CD8-positive, alpha-beta memory T cell (primary cell): Measurements from ENCODE around the gene XK. TPM values are rescaled to one million over a fixed set of nuclear protein-coding genes. Genes with fewer than 3 reads are reported as not detected.
"Not testable (repeated sequence)": the region's sequence is repeated elsewhere in the genome, so short reads cannot be mapped to it uniquely, and the experiment has no call there.

ENCODE experiments used
- CTCF ChIA-PET: fragments of 350-600 bp; sonication (Branson Sonifier 250); formaldehyde crosslinking; loops from one replicate; lab custom pipeline; 2021; ENCODE audit warnings: antibody characterized with exemption; lab: Charles Lee
- POLR2A ChIA-PET: fragments of 350-600 bp; sonication (Branson Sonifier 250); formaldehyde crosslinking; loops from one replicate; lab custom pipeline; 2021; ENCODE audit warnings: antibody characterized with exemption; lab: Charles Lee
- DNase-seq, 5 donors: peaks; one replicate each; pipeline versions ENCODE4 v3.0.0 to v3.0.0-alpha.2; 2020 to 2022; ENCODE audit warnings: mixed read lengths in 1 of 5
- H3K27ac ChIP-seq: one replicate; pipeline ENCODE4 v1.7.0; 2013; ENCODE audit warnings: low read depth, mild to moderate bottlenecking, low read length, moderate library complexity
- H3K27me3 ChIP-seq: 2 replicates; pipeline ENCODE4 v1.7.0; 2013; ENCODE audit warnings: low read length, mild to moderate bottlenecking; ENCODE audit not compliant: insufficient read depth, poor library complexity, severe bottlenecking
- H3K36me3 ChIP-seq: 2 replicates; pipeline ENCODE4 v1.7.0; 2013; ENCODE audit warnings: mild to moderate bottlenecking, low read length, moderate library complexity; ENCODE audit not compliant: insufficient read depth
- H3K4me1 ChIP-seq: 2 replicates; pipeline ENCODE4 v1.7.0; 2013; ENCODE audit warnings: mild to moderate bottlenecking, low read length, moderate library complexity; ENCODE audit not compliant: insufficient read depth
- H3K4me3 ChIP-seq: 2 replicates; pipeline ENCODE4 v1.7.0; 2013; ENCODE audit warnings: mild to moderate bottlenecking, low read length
- H3K9me3 ChIP-seq: 2 replicates; pipeline ENCODE4 v1.7.0; 2013; ENCODE audit warnings: mild to moderate bottlenecking, low read length
- H3K27ac Mint-ChIP-seq, 8 donors: one replicate each; pipeline ENCODE4 v1.8.0; 2020 to 2021; ENCODE audit warnings: mixed read lengths in 8 of 8, mild to moderate bottlenecking in 6 of 8, inconsistent platforms in 3 of 8, moderate library complexity in 3 of 8
- H3K27me3 Mint-ChIP-seq, 2 donors: one replicate each; pipeline ENCODE4 v1.8.0; 2020 to 2021; ENCODE audit warnings: mixed read lengths in 2 of 2, mild to moderate bottlenecking in 1 of 2, moderate library complexity in 1 of 2
- H3K36me3 Mint-ChIP-seq, 3 donors: one replicate each; pipeline ENCODE4 v1.8.0; 2020 to 2021; ENCODE audit warnings: mixed read lengths in 3 of 3, inconsistent platforms in 1 of 3, mild to moderate bottlenecking in 1 of 3
- H3K4me1 Mint-ChIP-seq, 3 donors: one replicate each; pipeline ENCODE4 v1.8.0; 2020 to 2021; ENCODE audit warnings: mixed read lengths in 3 of 3, inconsistent platforms in 1 of 3, mild to moderate bottlenecking in 1 of 3
- H3K4me3 Mint-ChIP-seq, 7 donors: one replicate each; pipeline ENCODE4 v1.8.0; 2020 to 2021; ENCODE audit warnings: mixed read lengths in 7 of 7, mild to moderate bottlenecking in 6 of 7, moderate library complexity in 4 of 7, inconsistent platforms in 2 of 7
- H3K9me3 Mint-ChIP-seq, 5 donors: one replicate each; pipeline ENCODE4 v1.8.0; 2020 to 2022; ENCODE audit warnings: mixed read lengths in 5 of 5, mild to moderate bottlenecking in 3 of 5, moderate library complexity in 2 of 5, inconsistent platforms in 1 of 5
- polyA plus RNA-seq: library from polyadenylated mRNA; unstranded; fragments of 300-500 nt; fragmentation: Illumina TruSeq; gene quantifications from one replicate; pipeline ENCODE4 v1.2.3, GENCODE V29; 2021
- total RNA-seq, 2 experiments: library from RNA; stranded (reverse); gene quantifications; one replicate each; pipeline ENCODE4 v1.2.3, GENCODE V29; 2021

Gene XK
- total and polyA plus RNA-seq, 3 experiments from 2014 or later: 0.22 to 0.27 TPM; not detected in 1

DNA sequence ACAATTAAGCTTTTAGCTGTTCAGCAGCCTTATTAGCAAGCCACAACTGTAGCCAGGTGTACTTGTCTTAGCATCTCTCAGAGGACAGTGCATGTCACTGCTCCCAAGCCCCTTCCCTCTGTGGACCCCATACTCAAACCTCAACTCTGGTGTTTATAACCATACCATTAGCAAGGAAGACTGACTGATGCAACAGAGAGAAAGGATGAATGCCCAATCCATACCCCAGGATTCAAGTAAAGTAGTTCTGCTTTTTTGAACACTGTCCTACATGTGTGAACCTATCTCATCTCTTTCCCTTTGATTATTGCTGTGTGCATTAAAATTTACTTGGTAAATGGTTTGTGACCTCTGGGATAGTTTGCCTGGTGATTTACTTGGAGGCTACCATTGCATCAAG is 71.5 kb downstream of the XK start:
- no peak overlapping the region for H3K27ac ChIP-seq
- CTCF ChIA-PET: interaction anchor here (1.2 kb wide), 1 partner anchor 68 kb away, joined by 4 read pairs; no protein-coding TSS in a partner anchor

DNA sequence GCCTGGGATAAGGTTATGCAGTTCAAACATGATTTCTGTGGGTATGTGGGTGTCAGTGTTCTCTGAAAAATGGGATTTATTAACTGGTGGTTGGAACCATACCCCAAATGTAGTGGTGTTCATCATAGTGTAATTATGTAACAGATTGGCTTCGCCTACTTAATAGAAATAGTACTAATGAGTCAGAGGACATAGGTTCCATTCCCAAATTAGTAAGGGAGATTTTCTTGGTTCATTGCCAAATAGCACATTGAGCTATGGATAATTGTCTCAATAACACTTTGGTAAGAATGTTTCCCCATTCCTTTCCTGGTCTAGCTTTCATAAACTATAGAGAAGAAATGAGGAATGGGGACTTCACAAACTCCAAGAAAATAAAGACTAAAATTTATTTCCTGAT is 73.8 kb downstream of the XK start:
- H3K27ac ChIP-seq: no peak overlapping the region
- H3K36me3 Mint-ChIP-seq: peaks cover 0 to 2% (median 0%) of the 10 kb centered on the region in 3 donors
- no peak overlapping the region for H3K4me3 ChIP-seq
- DNase-seq: no peak
- no peak overlapping the region for H3K27ac Mint-ChIP-seq
- ChIA-PET POLR2A (no interaction called here), CTCF (no interaction called here)
- no peak overlapping the region for H3K4me3 Mint-ChIP-seq
- peaks cover 9 to 24% (median 12%) of the 10 kb centered on the region in 3 donors for H3K4me1 Mint-ChIP-seq
- no peaks in the 10 kb centered on the region for H3K27me3 ChIP-seq
- H3K36me3 ChIP-seq: no peaks in the 10 kb centered on the region
- no peaks in the 10 kb centered on the region for H3K9me3 Mint-ChIP-seq
- peaks cover 0 to 1% of the 10 kb centered on the region in 2 donors for H3K27me3 Mint-ChIP-seq
- H3K9me3 ChIP-seq: no peaks in the 10 kb centered on the region
- H3K4me1 ChIP-seq: peaks cover 33% of the 10 kb centered on the region

More for the DNA sequence above, 71.5 kb downstream of the XK start:
- H3K9me3 ChIP-seq: no peaks in the 10 kb centered on the region
- H3K36me3 Mint-ChIP-seq: peaks cover 0 to 3% (median 0%) of the 10 kb centered on the region in 3 donors
- H3K4me1 Mint-ChIP-seq: peaks cover 5 to 13% (median 6%) of the 10 kb centered on the region in 3 donors
- H3K27me3 ChIP-seq: no peaks in the 10 kb centered on the region
- no peaks in the 10 kb centered on the region for H3K36me3 ChIP-seq
- H3K4me3 ChIP-seq: no peak overlapping the region
- no peak overlapping the region for H3K27ac Mint-ChIP-seq
- H3K4me1 ChIP-seq: peaks cover 50% of the 10 kb centered on the region
- POLR2A ChIA-PET: no interaction called here
- H3K9me3 Mint-ChIP-seq: no peaks in the 10 kb centered on the region
- no peak for DNase-seq
- peaks cover 0 to 1% of the 10 kb centered on the region in 2 donors for H3K27me3 Mint-ChIP-seq
- H3K4me3 Mint-ChIP-seq: no peak overlapping the region

DNA sequence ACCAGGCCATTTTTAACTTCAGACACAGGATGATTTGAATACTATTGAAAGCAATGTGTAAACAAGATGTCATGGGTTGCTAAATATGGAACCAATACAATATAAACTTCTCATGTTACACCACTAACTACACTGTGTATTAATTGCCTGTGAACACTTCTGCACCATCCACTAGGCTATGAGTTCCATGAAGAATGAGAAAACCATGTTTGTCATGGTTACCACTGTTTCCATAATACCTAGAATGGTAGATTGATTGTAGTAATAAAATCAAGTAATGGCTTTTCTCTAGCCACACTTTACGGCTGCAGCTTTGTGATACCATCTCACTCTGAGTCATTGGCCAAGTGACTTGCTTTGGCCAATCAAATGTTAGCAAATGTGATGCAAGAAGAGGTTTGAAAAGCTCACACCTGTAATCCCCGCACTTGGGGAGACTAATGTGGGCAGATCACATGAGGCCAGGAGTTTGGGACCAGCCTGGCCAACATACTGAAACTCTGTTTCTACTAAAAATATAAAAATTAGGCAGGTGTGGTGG is 74.4 kb downstream of the XK start:
- Mint-ChIP-seq H3K4me1 (peaks cover 9 to 25% (median 12%) of the 10 kb centered on the region in 3 donors), H3K27me3 (peaks cover 0 to 1% of the 10 kb centered on the region in 2 donors), H3K9me3 (no peaks in the 10 kb centered on the region), H3K4me3 (no peak overlapping the region), H3K36me3 (peaks cover 0 to 2% (median 0%) of the 10 kb centered on the region in 3 donors), H3K27ac (no peak overlapping the region)
- ChIA-PET CTCF (no interaction called here), POLR2A (no interaction called here)
- Histone ChIP-seq H3K9me3 (no peaks in the 10 kb centered on the region), H3K4me3 (no peak overlapping the region), H3K27me3 (no peaks in the 10 kb centered on the region), H3K36me3 (no peaks in the 10 kb centered on the region), H3K4me1 (peaks cover 27% of the 10 kb centered on the region), H3K27ac (no peak overlapping the region)
- no peak for DNase-seq

DNA sequence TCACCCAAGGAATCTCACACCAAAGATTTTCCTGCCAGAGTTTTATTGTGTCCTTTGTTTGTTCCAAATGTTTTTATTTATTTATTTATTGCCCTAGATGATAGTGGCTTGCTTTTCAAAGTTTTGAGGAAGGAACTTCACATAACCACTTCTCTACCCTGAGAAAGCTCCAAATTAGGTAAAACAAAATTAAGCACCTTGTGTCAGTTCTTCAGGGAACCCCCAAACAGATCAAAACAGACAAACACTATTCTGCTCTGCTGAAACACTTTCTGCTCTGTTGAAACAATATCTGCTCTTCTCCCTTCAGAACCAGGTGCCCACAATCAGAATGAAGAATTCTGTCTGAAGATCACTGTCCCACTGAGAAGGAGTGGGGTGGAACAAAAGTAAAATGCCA is 77.8 kb downstream of the XK start:
- Histone ChIP-seq H3K27me3 (no peaks in the 10 kb centered on the region), H3K27ac (no peak overlapping the region), H3K9me3 (no peaks in the 10 kb centered on the region), H3K4me3 (no peak overlapping the region), H3K36me3 (no peaks in the 10 kb centered on the region), H3K4me1 (peaks cover 6% of the 10 kb centered on the region)
- H3K4me1 Mint-ChIP-seq: peaks cover 9 to 18% (median 12%) of the 10 kb centered on the region in 3 donors
- H3K4me3 Mint-ChIP-seq: no peak overlapping the region
- H3K27me3 Mint-ChIP-seq: peaks cover 0 to 2% of the 10 kb centered on the region in 2 donors
- POLR2A ChIA-PET: no interaction called here
- CTCF ChIA-PET: no interaction called here
- peaks cover 0 to 2% (median 0%) of the 10 kb centered on the region in 3 donors for H3K36me3 Mint-ChIP-seq
- H3K9me3 Mint-ChIP-seq: no peaks in the 10 kb centered on the region
- H3K27ac Mint-ChIP-seq: peak overlapping the region in 3 of 8 donors; percentile 13 to 56 (median 51)
- DNase-seq: no peak

DNA sequence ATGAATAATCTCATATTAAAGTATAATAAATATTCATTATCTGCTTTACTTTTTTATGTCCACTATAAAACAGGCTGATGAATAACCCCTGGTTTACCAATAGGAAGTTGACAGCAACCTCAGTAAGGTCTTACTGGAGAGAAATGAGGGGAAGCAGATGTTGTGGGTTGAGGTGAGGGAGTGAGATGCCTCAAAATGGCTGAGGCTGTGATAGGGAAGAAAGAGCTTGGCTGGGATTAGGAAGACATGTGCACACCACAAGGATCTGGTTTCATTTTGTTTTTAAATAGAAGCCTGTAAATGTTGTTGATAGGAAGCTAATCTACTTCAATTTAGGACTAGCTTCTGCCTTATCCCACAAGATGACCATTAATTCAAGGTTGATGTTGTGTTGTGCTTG is 79.9 kb downstream of the XK start:
- Histone ChIP-seq H3K36me3 (no peaks in the 10 kb centered on the region), H3K9me3 (no peaks in the 10 kb centered on the region), H3K27me3 (no peaks in the 10 kb centered on the region), H3K27ac (no peak overlapping the region), H3K4me3 (no peak overlapping the region), H3K4me1 (peaks cover 6% of the 10 kb centered on the region)
- H3K27ac Mint-ChIP-seq: no peak overlapping the region
- ChIA-PET CTCF (no interaction called here), POLR2A (no interaction called here)
- H3K4me1 Mint-ChIP-seq: peaks cover 9 to 18% (median 12%) of the 10 kb centered on the region in 3 donors
- no peak for DNase-seq
- H3K9me3 Mint-ChIP-seq: no peaks in the 10 kb centered on the region
- H3K27me3 Mint-ChIP-seq: peaks cover 0 to 2% of the 10 kb centered on the region in 2 donors
- no peak overlapping the region for H3K4me3 Mint-ChIP-seq
- H3K36me3 Mint-ChIP-seq: peaks cover 0 to 2% (median 0%) of the 10 kb centered on the region in 3 donors

DNA sequence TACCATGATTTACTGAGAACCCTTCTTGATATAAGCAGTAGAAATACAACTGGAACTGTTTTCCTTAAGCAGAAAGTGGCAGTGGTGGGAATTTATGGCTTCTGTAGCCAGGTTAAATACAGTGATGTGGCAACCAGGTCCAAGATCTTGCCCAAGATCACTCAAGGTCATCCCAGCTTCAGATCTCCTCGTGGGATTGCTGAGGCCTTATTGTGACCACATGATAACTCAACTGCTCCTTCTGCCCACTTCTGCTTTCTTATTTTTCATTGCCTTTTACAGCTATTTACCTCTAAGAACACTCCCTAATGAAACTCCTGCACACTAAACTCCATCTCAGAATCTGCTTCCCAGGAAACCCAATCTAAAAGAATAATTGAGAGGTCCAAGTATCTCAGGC is 81.8 kb downstream of the XK start:
- Histone ChIP-seq H3K9me3 (no peaks in the 10 kb centered on the region), H3K27me3 (no peaks in the 10 kb centered on the region), H3K36me3 (no peaks in the 10 kb centered on the region), H3K4me1 (peaks cover 6% of the 10 kb centered on the region), H3K4me3 (no peak overlapping the region), H3K27ac (no peak overlapping the region)
- no peak for DNase-seq
- H3K4me3 Mint-ChIP-seq: no peak overlapping the region
- no peak overlapping the region for H3K27ac Mint-ChIP-seq
- H3K36me3 Mint-ChIP-seq: no peaks in the 10 kb centered on the region
- H3K9me3 Mint-ChIP-seq: no peaks in the 10 kb centered on the region
- CTCF ChIA-PET: no interaction called here
- H3K27me3 Mint-ChIP-seq: peaks cover 0 to 2% of the 10 kb centered on the region in 2 donors
- H3K4me1 Mint-ChIP-seq: peaks cover 9 to 18% (median 12%) of the 10 kb centered on the region in 3 donors
- POLR2A ChIA-PET: no interaction called here

DNA sequence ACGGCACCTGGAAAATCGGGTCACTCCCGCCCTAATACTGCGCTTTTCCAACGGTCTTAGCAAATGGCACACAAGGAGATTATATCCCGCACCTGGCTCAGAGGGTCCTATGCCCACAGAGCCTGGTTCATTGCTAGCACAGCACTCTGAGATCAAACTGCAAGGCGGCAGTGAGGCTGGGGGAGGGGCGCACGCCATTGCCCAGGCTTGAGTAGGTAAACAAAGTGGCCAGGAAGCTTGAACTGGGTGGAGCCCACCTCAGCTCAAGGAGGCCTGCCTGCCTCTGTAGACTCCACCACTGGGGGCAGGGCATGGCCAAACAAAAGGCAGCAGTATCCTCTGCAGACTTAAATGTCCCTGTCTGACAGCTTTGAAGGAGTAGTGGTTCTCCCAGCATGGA is 83.3 kb downstream of the XK start:
- H3K27ac ChIP-seq, CTCF ChIA-PET, H3K4me1 ChIP-seq, H3K4me3 ChIP-seq, H3K27ac Mint-ChIP-seq, H3K4me3 Mint-ChIP-seq, H3K9me3 Mint-ChIP-seq, H3K27me3 ChIP-seq, H3K4me1 Mint-ChIP-seq, H3K36me3 Mint-ChIP-seq, H3K36me3 ChIP-seq, DNase-seq, H3K9me3 ChIP-seq, H3K27me3 Mint-ChIP-seq, POLR2A ChIA-PET: not testable (repeated sequence)

DNA sequence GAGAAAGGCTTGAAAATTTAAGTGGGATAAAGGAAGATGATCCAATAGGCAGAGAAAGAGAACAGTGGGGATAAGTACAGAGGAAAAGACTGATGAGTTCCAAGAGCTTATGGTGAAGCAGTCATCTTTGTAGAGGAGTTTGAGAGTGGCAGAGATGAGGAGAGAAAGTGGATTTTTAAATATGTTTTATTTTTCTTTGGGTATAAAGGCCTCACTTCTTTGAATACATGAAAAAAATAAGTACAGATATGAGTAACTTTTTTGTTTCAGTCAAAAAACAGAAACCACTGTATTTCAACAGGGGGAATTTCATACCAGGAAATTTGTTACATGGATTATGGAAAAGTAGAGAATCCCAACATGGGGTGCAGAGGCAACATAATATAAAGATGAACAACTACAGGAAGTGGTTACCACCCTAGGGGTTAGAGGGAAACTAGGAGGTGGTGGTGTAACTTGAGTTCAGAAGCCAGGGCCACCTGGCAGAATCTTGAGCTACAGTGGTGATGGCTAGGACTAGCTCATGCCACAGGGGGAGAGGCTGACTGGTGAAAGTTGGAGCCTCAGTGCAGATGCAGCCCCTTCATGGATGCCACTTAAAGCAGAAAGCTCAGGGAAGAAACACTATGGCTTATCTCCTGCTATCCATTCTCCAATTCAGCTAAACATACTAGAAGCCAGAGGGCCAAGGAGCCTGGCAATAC is 90.8 kb downstream of the XK start:
- Mint-ChIP-seq H3K27me3 (no peaks in the 10 kb centered on the region), H3K4me3 (peak overlapping the region in 6 of 7 donors; percentile 9 to 62 (median 56)), H3K27ac (peak overlapping the region; percentile 14 to 91 (median 44)), H3K9me3 (no peaks in the 10 kb centered on the region), H3K4me1 (peaks cover 25 to 26% (median 26%) of the 10 kb centered on the region in 3 donors), H3K36me3 (no peaks in the 10 kb centered on the region)
- Histone ChIP-seq H3K27me3 (no peaks in the 10 kb centered on the region), H3K4me1 (peaks cover 24% of the 10 kb centered on the region), H3K36me3 (no peaks in the 10 kb centered on the region), H3K9me3 (no peaks in the 10 kb centered on the region), H3K27ac (no peak overlapping the region), H3K4me3 (peak overlapping the region; percentile 15)
- CTCF ChIA-PET: interaction anchor here (1.1 kb wide), 1 partner anchor 31 kb away, joined by 3 read pairs; no protein-coding TSS in a partner anchor
- POLR2A ChIA-PET: no interaction called here
- DNase-seq: no peak
